Measurements from ENCODE around the gene FNDC11.

The FNDC11 gene

DNA sequence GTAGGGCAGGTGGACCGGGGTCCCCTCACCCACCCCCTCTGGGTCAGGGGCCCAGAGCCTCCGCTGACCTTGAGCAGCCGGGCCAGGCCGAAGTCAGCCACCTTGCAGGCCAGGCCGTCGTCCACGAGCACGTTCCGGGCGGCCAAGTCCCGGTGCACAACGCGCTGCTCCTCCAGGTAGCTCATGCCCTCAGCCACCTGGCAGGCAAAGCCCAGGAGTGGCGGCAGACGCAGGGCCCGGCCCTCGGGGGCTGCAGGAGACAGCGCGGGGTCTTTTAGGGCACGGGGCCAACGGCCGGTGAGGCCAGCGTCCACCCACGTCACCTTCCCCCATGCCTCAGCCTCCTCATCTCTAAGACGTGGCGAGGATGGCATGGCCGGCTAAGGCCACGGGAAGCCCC lies 12.6 kb upstream of the FNDC11 start:
- DNase-seq, result no peak

- DNase-seq, result no peak
Measured at GRCh38 chr20:63542031-63542559, 11.9 kb upstream of the FNDC11 start.

- DNase-seq, result no peak
Measured at GRCh38 chr20:63542696-63543095, 11.3 kb upstream of the FNDC11 start.

- no peak for DNase-seq
Measured at GRCh38 chr20:63543131-63543530, 10.8 kb upstream of the FNDC11 start.

- no peak for DNase-seq
Measured at GRCh38 chr20:63543733-63544132, 10.2 kb upstream of the FNDC11 start.

GRCh38 chr20:63544241-63544957 lies 9.6 kb upstream of the FNDC11 start:
- no peak for DNase-seq

GRCh38 chr20:63544958-63545516 lies 8.9 kb upstream of the FNDC11 start:
- no peak for DNase-seq

DNA sequence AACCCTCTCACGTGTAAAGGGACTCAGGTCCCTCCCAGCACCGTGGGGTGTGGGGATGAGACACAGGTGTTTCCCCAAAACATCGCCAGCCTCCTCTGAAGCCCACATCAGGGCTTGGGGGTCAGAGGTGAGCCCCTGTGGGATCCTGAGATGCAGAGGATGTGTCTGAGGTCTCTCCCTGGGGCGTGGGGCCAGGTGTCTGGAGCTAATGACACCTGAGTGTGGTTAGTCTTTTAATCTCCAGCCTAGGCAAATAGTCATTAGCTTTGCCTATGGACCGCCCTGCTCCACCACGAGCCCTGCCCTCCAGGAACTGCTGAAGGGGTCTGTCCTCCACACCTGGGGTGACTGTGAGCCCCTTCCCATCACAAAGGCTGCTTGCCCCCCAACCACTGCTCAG lies 8.1 kb upstream of the FNDC11 start:
- no peak for DNase-seq

- DNase-seq, result no peak
Measured at GRCh38 chr20:63546256-63546955, 7.6 kb upstream of the FNDC11 start.

DNA sequence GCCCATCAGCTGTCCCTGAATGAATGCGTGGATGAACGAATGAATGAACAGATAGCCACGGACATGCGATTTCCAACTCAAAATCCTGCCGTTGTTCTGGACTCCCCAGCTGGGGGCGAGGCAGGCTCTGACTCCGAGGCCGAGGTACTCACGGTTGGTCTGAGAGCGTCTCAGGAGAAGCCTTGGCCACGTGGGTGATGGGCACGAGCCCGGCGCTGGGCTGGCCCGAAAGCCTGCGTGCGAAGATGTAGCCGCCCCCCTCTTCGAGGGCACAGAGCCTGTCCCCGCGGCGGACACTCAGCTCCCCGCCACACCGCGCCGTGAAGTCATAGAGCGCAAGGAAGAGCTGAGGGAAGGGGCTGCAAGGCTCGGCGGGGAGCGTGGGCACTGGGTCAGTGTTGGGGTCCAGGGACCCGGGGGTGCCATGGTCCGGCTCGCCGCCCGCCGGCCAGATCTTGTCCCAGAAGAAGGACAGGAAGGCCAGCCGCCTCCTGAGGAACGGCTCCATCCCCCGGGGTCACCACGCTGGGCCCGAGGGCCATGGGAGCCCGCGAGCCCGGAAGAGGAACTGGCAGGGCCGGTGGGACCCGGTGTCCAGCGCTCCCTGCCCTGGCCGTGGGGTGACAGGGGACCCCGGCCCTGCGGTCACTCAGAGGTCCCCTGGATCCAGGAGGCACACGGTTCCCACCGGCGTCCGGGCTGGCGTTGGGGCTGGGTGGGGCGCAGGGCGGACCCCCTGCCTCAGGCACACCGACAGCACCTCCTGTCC lies 6.8 kb upstream of the FNDC11 start:
- DNase-seq, result no peak

- no peak for DNase-seq
Measured at GRCh38 chr20:63547725-63548480, 6.1 kb upstream of the FNDC11 start, which contains the start of gene SRMS. Gene SRMS (minus strand): TSS chr20:63547749. CDS start chr20:63547463, 286 bp downstream.

- DNase-seq, result no peak
Measured at GRCh38 chr20:63548542-63548941, 5.4 kb upstream of the FNDC11 start.

- DNase-seq, result no peak
Measured at GRCh38 chr20:63549019-63549418, 4.9 kb upstream of the FNDC11 start.

- no peak for DNase-seq
Measured at GRCh38 chr20:63549679-63550282, 4.2 kb upstream of the FNDC11 start.

- no peak for DNase-seq
Measured at GRCh38 chr20:63551068-63551467, 2.9 kb upstream of the FNDC11 start.

DNA sequence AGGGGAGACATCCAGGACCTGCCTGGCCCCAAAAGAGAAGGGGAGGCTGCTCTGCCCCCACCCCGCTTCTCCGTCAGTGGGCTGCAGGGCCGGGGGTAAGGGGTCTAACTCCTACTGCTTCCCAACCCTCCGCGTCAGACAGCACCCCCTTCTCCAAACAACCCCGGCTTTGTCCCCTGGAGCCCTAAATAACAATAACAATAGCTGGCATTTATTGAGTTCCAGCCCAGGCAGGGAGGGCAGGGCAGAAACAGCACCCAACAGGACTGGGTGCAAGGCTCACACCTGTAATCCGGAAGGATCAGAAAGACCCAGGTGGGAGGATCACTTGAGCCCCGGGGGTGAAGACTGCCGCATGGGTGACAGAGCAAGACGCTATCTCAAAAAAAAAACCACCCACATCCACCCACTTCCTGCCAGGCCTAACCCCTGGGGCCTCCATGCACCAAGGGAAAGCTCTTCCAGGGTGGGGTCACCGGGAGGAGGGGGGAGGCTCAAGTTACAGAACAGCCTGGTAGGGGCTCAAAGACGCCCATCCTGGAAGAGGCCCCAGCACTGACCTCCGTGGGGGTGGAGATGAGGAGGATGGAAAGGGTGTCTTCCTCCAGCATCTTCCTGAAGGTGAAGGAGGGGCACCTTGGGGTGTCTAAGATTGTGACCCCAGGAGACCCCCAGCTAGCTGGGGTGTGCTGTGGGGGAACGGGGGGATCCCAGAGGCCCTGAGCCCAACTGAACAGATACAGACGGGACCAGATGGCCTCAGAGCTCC lies 1.3 kb upstream of the FNDC11 start:
- peak; percentile 75 for DNase-seq

DNA sequence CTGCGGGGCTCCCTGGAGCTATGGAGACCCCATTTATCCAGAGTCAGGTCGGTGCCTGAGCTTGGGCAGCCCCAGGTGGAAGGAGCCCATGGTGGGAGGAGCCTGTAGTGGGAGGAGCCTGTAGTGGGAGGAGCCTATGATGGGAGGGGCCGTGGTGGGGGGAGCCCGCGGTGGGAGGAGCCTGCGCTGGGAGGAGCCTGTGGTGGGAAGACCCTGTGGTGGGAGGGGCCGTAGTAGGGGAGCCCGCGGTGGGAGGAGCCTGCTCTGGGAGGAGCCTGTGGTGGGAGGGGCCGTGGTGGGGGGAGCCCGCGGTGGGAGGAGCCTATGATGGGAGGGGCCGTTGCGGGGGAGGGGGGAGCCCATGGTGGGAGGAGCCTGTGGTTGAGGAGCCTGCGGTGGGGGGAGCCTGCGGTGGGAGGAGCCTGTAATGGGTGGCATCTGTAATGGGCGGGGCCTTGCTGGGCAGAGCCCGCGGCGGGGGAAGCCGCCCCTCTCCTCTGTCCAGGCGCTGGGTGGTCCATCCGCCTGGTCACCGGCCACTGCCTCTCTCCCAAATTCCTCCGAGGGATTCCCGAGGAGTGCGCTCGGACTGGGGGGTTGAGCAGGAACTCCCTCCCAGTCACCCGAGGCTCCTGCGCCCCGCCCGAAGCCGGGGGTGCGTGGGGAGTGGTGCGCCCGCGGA lies 567 bp upstream of the FNDC11 start:
- DNase-seq, result peak; percentile 93

DNA sequence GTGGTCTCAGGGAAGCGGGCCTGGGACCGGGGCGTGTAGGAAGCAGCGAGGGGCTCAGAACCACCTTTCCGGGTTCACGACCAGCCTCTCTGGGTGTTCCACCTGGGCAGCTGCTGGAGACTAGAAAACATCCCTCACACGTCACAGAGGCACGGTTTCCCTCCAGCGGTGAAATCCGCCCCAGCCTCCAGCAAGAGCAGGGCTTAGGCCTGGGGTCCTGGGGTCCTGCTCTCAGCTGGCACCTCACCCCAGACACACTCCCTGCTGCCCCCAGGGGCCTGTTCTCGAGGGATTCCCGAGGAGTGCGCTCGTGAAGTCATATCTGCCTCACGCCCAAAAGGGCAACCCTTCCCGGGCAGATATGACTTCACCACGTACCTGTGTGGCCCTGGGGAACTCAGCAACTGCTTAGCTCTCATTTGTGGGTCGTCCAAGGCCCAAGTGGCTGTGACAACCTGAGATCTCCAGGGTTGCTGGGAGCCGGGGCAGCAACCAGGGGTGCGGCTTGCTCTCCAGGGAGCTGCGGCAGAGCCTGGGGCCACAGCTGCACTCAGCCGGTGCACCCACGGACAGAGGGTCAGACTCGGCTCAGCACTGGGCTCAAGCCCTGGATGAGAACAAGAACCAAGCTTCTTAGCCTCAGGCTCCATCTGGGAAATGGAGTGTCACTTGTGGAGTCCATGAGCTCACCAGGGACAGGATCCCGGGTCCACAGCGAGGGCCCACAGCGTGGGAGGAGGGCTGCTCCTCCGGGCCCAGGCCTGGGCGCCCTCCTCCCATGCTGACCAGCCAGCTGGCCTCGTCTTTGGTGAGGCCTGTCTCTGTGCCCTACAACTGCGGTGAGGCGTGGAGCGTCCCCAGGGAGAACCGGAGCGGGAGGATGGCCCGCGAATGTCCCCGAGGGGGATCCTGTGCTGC lies 661 bp downstream of the FNDC11 start:
- no peak for DNase-seq

DNA sequence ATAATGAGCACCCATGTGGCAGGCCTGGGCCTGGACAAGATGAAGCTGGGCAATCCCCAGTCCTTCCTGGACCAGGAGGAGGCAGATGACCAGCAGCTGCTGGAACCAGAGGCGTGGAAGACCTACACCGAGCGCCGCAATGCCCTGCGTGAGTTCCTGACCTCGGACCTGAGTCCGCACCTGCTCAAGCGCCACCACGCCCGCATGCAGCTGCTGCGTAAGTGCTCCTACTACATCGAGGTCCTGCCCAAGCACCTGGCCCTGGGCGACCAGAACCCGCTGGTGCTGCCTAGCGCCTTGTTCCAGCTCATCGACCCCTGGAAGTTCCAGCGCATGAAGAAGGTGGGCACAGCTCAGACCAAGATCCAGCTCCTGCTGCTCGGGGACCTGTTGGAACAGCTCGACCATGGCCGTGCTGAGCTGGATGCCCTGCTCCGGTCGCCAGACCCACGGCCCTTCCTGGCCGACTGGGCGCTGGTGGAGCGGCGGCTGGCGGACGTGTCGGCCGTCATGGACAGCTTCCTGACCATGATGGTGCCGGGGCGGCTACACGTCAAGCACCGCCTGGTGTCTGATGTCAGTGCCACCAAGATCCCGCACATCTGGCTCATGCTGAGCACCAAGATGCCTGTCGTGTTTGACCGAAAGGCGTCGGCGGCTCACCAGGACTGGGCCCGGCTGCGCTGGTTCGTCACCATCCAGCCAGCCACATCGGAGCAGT lies 1.9 kb downstream of the FNDC11 start:
- no peak for DNase-seq

Measured in CD4-positive, alpha-beta T cell treated with Interleukin-17A for 1 hour (primary cell).